COLO829 (cell line): ENCODE results near the gene LIPG.

Source experiments
- DNase-seq: peaks from one replicate; pipeline ENCODE4 v3.0.0; 2012; ENCODE audit warnings: low spot score

The LIPG gene

GRCh38 chr18:49638891-49639557 is 77.2 kb downstream of the LIPG start:
- DNase-seq: no peak

GRCh38 chr18:49639643-49640391 is 78.0 kb downstream of the LIPG start:
- DNase-seq: no peak

GRCh38 chr18:49640741-49641140 is 78.9 kb downstream of the LIPG start:
- no peak for DNase-seq

- DNase-seq: no peak
Measured at GRCh38 chr18:49645196-49645595, 83.3 kb downstream of the LIPG start.

- peak; percentile 16 for DNase-seq
Measured at GRCh38 chr18:49645841-49646351, 84.0 kb downstream of the LIPG start.

- DNase-seq: no peak
Measured at GRCh38 chr18:49646873-49647272, 85.0 kb downstream of the LIPG start.

- no peak for DNase-seq
Measured at GRCh38 chr18:49647496-49648168, 85.8 kb downstream of the LIPG start.

GRCh38 chr18:49648326-49648725 is 86.5 kb downstream of the LIPG start:
- no peak for DNase-seq
